AG09319 (cell line): ENCODE measurements around the gene CAST.

ENCODE experiments used
- DNase-seq: peaks from one replicate; pipeline ENCODE4 v3.0.0-alpha.2; 2010; ENCODE audit warnings: low read depth; ENCODE audit errors: extremely low read depth
- TF ChIP-seq, protein P1 (sequence below): IDR thresholded peaks from 2 replicates; pipeline ENCODE4 v1.5.1; 2011; ENCODE audit warnings: low read depth, mild to moderate bottlenecking, inconsistent platforms, low read length, moderate library complexity

CAST gene

DNA sequence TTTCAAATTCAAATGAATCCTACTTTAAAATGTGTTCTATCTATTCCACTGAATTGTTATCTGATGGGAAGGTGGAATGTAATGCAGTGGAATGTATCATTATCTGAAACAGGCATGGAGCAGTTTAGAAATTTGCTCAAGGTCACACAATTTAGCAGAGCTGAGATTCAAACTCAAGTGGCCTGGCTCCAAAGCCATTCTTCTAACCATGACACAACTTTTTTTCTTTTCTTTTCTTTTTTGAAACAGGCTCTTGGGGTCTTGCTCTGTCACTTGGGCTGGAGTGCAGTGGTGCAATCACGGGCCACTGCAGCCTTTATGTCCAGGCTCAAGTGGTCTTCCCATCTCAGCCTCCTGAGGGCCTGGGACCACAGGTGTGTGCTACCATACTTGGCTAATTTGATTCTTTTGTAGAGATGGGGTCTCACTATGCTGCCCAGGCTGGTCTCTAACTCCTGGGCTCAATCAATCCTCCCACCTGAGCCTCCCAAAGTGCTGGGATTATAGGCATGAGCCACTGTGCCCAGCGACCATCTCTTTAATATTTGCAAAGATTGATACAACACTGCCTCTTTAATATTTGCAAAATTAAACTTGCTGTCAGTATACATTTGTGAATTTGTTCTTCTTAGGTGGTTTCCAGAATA lies 50.0 kb downstream of the CAST start:
- TF ChIP-seq, protein P1, sequence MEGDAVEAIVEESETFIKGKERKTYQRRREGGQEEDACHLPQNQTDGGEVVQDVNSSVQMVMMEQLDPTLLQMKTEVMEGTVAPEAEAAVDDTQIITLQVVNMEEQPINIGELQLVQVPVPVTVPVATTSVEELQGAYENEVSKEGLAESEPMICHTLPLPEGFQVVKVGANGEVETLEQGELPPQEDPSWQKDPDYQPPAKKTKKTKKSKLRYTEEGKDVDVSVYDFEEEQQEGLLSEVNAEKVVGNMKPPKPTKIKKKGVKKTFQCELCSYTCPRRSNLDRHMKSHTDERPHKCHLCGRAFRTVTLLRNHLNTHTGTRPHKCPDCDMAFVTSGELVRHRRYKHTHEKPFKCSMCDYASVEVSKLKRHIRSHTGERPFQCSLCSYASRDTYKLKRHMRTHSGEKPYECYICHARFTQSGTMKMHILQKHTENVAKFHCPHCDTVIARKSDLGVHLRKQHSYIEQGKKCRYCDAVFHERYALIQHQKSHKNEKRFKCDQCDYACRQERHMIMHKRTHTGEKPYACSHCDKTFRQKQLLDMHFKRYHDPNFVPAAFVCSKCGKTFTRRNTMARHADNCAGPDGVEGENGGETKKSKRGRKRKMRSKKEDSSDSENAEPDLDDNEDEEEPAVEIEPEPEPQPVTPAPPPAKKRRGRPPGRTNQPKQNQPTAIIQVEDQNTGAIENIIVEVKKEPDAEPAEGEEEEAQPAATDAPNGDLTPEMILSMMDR, result no peak
- no peak for DNase-seq

GRCh38 chr5:96714450-96714849 lies 52.3 kb downstream of the CAST start:
- TF ChIP-seq, protein P1, result no peak
- DNase-seq, result no peak

GRCh38 chr5:96714951-96715451 lies 52.8 kb downstream of the CAST start:
- DNase-seq, result peak; percentile 79
- TF ChIP-seq, protein P1, result no peak

DNA sequence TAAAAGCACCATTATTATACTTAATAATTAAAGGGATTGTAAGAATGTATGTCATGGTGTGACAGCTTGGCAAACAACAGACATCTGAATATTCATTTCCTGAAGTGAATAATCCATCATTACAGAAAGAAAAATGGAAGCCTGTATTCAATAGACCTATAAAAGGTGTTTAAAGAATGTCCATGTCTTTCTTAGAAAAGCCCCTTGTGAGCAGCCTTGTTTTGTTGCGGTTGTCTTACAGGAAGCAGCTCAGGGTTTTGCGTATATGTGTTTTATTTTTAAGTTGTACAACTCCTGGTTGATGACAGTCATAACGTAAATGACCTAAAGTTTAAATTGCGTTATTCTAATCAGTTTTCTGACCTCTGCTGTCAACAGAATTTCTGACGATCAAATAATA lies 53.8 kb downstream of the CAST start:
- TF ChIP-seq, protein P1, result no peak
- no peak for DNase-seq

- TF ChIP-seq, protein P1, result no peak
- DNase-seq, result no peak
Observed at GRCh38 chr5:96716716-96717115, 54.5 kb downstream of the CAST start.

DNA sequence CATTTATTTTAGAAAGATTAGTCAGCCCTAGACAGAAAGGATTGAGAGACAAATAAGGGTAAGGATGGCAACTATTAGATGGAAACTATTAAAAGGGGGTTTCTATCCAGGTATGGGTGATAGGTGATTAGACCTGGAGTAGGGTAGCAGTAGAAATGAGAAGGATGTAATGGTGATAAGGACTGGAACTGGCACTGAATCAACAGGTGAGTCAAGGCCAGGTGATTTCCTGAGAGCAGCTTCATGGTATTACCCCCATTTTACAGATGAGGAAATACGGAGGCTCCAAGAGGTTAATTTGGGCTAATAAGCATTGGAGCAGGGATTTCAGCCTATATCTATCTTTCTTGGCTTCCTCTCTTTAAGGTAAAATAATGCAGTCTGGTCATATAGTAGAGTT lies 55.7 kb downstream of the CAST start:
- DNase-seq, result no peak
- TF ChIP-seq, protein P1, result no peak

GRCh38 chr5:96718635-96719077 lies 56.5 kb downstream of the CAST start:
- DNase-seq, result no peak

More at GRCh38 chr5:96718635-96719077, 56.5 kb downstream of the CAST start:
- TF ChIP-seq, protein P1, result no peak
